ENCODE results near the gene RAD1. TPM values are rescaled to one million over a fixed set of nuclear protein-coding genes. Genes with fewer than 3 reads are reported as not detected.

Gene RAD1
- total RNA-seq, 4 donors from 2014 or later, result 9.5 to 33.0 (median 14.5) TPM

DNA sequence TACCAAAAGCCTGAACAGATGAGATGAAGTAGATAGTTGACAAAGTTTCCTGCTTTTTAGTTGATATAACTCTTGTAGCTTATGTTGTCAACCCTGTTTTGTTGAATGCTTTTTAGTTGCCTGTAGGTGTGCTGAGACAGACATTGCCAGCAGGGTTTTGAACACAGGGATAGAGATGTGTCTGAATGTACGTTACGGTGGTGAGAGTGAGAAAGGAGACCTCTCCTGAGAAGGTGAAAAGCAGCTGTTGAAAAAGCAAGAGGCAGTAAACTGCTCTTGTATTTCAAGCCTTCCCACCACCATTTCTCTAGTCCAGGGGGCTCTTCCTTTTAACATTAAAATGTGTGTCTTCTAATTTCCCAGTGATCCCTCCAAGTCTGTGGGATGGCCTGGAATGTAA is 28.7 kb upstream of the RAD1 start:
- Histone ChIP-seq H3K4me3 (no peak overlapping the region), H3K27ac (no peak overlapping the region), H3K9me3 (no peaks in the 10 kb centered on the region), H3K36me3 (peaks cover 0 to 81% (median 0%) of the 10 kb centered on the region in 3 donors), H3K27me3 (no peaks in the 10 kb centered on the region), H3K4me1 (no peaks in the 10 kb centered on the region)
- no peak for TF ChIP-seq POLR2A (IDR thresholded peaks at IDR 0.05)
- no peak for TF ChIP-seq CTCF (IDR thresholded peaks at IDR 0.05)
- DNase-seq, result no peak

DNA sequence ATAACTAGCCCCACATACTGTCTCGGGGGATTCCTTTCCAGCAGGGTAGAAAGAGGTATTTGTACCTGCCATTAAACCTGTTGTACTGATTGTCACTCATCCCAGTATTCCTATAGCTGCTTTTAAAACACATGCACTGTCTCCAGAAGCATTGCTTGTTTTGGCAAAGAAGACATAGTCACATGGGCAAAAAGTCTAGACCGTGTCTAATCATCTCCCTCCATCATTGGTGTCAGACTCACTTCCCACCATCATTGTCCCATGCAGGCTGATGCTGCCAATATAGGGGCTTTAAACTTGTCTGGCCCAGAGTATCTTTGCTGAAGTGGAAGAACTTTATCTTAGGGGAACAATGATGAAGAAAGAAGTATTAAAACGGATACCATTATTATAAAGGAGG is 26.6 kb upstream of the RAD1 start:
- Histone ChIP-seq H3K36me3 (peaks cover 0 to 92% (median 0%) of the 10 kb centered on the region in 3 donors), H3K4me3 (no peak overlapping the region), H3K4me1 (no peaks in the 10 kb centered on the region), H3K27me3 (no peaks in the 10 kb centered on the region), H3K9me3 (no peaks in the 10 kb centered on the region), H3K27ac (no peak overlapping the region)
- DNase-seq, result no peak
- TF ChIP-seq CTCF (IDR thresholded peaks at IDR 0.05), result no peak
- no peak for TF ChIP-seq POLR2A (IDR thresholded peaks at IDR 0.05)

GRCh38 chr5:34932947-34933346 is 17.6 kb upstream of the RAD1 start:
- H3K4me3 ChIP-seq, result no peak overlapping the region
- H3K9me3 ChIP-seq, result no peaks in the 10 kb centered on the region
- H3K27ac ChIP-seq, result no peak overlapping the region
- DNase-seq, result no peak
- no peak for TF ChIP-seq POLR2A (IDR thresholded peaks at IDR 0.05)
- H3K27me3 ChIP-seq, result no peaks in the 10 kb centered on the region
- peaks cover 0 to 17% (median 6%) of the 10 kb centered on the region in 4 donors for H3K4me1 ChIP-seq
- peaks cover 0 to 31% (median 0%) of the 10 kb centered on the region in 3 donors for H3K36me3 ChIP-seq

DNA sequence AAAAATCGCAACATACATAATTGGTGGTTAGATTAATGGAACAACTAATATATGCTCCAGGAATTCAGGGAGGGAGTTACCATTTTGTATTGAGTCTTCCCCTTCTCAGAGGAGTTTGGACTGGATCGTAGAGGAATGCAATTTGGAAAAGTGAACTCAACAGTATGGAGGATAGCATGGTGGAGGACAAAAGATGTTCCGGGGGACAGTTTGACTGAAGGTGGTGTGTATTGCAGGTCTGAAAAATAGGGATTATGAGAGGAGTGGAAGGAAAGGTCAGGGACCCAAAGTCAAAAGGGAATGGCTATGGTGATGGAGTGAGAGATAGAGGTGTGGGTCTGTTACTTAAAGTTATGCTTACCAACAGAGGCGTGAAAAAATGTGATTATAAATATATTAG is 15.6 kb upstream of the RAD1 start:
- Histone ChIP-seq H3K27ac (peak overlapping the region in 1 of 4 donors; percentile 2), H3K27me3 (no peaks in the 10 kb centered on the region), H3K4me3 (peak overlapping the region in 2 of 4 donors; percentile 92 to 94), H3K4me1 (peaks cover 0 to 17% (median 6%) of the 10 kb centered on the region in 4 donors), H3K9me3 (no peaks in the 10 kb centered on the region), H3K36me3 (peaks cover 0 to 18% (median 0%) of the 10 kb centered on the region in 3 donors)
- no peak for DNase-seq
- TF ChIP-seq CTCF (IDR thresholded peaks at IDR 0.05) (no peak), POLR2A (IDR thresholded peaks at IDR 0.05) (no peak)

- TF ChIP-seq CTCF (IDR thresholded peaks at IDR 0.05) (no peak), POLR2A (IDR thresholded peaks at IDR 0.05) (no peak)
- Histone ChIP-seq H3K9me3 (no peaks in the 10 kb centered on the region), H3K4me1 (peaks cover 0 to 17% (median 6%) of the 10 kb centered on the region in 4 donors), H3K4me3 (peak overlapping the region; percentile 83 to 94 (median 92)), H3K27me3 (no peaks in the 10 kb centered on the region), H3K36me3 (peaks cover 0 to 19% (median 0%) of the 10 kb centered on the region in 3 donors), H3K27ac (peak overlapping the region; percentile 2 to 96 (median 93))
- no peak for DNase-seq
Measured at GRCh38 chr5:34930462-34930844, 15.1 kb upstream of the RAD1 start.

DNA sequence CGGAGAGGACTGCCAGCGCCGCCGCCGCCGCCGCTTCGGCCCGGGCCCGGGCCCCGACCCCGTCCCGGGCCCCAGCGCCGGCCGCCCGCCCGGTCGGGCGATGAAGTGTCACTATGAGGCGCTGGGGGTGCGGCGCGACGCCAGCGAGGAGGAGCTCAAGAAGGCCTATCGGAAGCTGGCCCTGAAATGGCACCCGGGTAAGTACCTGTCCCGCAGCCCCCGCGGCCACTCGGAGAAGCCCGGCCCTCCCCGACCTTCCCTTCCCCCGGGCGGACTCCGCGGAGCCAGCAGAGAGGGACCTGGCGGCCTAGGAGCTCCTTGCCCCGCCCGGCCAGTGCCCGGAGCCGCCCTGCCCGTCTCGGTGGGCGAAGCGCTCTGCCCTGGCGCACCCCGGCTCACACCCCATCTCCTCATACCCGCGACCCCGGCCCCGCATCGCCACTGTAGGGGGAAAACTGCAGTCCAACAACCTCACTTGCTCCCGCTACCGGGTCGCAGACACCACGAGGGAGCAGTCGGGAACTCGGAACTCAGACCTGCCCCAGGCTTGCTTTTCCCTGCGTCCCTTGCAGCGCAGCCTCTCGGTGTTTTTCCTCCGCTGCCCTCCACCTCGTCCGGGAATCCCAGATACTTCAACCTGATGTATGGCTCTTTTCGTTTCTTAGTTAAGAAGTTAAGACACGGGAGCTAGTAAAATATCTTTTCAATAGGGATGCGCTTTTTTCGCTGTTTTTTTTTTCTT is 14.6 kb upstream of the RAD1 start:
- Histone ChIP-seq H3K4me3 (peak overlapping the region; percentile 83 to 94 (median 92)), H3K4me1 (peaks cover 0 to 17% (median 6%) of the 10 kb centered on the region in 4 donors), H3K9me3 (no peaks in the 10 kb centered on the region), H3K36me3 (peaks cover 0 to 24% (median 0%) of the 10 kb centered on the region in 3 donors), H3K27me3 (no peaks in the 10 kb centered on the region), H3K27ac (peak overlapping the region; percentile 90 to 98 (median 96))
- DNase-seq, result peak; percentile 79 to 94 (median 93)
- TF ChIP-seq POLR2A (IDR thresholded peaks at IDR 0.05) (peak; percentile 64 to 79), CTCF (IDR thresholded peaks at IDR 0.05) (no peak)
